Measurements from ENCODE around the gene GABBR2.
"Not testable (repeated sequence)": the region's sequence is repeated elsewhere in the genome, so short reads cannot be mapped to it uniquely, and the experiment has no call there.

The GABBR2 gene

DNA sequence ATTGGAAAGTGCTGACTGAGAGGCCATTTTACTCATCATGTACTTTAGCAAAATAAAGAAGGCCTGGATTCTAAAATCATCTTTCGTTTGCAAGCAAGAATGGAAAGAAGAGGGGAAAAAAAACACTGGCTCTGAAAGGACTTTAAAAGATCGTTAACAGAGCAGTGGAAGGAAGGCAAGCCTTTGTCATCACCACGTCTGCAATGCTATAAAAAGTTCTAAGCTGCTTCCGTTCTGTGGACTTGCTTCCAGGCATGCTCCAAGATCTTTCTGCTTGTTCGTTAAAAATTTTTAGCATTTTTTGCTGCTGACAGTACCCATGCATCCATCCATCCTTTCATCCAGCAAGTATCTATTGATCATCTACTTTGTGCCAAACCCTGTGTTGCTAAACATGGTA lies 226.5 kb downstream of the GABBR2 start:
- no peak for DNase-seq (ENCODE audit: low read depth in 3 of 3)

DNA sequence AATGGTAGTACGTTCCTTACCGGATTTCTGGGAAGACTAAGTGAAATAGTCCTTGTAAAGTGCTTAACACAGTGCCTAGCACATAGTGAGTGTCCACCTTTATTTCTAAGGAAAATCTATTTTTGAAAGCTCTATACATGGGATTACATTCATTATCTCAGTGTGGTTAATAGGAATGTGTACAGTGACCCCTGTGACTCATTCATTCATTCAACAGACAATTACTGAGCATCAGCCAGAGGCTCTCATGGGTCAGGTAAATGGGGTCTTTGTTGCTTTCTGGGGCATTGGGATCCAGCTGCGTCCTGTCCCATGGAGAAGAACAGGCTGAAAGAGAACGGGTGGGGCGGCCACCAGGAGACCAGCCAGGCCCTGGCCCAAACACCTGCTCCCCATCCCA lies 227.1 kb downstream of the GABBR2 start:
- DNase-seq (ENCODE audit: low read depth in 3 of 3): no peak

DNA sequence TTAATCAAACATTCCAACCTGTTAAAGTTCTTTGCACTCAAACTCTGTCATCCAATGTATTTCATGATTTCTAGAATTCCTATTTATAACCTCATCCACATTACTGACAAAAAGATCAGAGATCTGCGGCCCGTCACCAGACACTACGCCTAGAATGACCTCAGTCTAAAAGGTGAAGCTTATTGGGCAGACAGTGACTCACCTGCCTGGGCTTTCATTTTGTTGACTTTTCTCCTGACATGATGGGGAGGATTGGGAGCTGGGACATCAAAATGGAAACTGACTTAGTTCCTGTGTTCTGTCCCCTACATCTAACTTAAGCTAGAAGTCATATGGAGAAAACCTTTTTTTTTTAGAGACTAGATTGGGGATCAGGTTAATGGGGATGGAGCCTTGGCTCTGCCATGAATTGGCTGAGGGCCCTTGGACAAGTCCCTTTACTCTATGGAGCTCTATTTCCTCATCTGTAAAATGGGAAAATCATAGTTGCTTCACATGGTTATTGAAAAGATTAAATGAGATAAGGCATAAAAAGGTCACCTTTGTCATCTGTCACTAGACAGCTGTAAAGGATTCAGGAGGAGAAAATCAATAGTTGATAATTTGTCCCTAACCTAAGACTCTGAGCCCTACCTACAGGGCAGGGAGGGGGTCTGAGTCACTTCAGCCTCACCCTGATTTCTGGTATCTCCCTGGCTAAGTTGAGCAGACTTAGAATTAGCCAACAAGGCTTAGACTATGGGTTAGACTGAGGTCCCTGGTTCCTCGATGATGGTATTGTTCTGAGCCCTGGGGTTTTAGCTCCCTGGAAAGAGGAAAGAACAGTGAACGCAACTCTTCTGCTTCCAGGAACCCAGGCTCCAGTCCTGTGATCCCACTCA lies 228.5 kb downstream of the GABBR2 start:
- no peak for DNase-seq (ENCODE audit: low read depth in 3 of 3)

DNA sequence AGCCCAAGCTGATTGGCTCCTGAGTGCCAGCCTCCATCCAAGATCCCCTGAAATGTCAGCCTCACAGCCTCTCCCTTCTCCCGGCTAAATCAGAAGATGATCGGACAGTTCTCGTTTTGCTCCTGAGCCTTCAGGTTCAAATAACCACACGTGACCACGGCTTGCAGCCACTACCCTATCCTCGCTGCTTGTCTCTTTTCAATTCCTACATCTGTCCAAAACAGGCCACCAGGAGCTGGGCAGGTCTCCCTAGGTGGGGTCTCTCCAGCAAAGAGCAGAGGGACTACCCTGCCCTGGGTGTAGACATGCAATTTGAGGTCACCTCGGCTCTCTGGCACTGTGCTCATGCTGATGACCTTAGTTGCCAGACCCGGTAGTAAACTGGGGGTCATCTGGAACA lies 229.3 kb downstream of the GABBR2 start:
- no peak for DNase-seq (ENCODE audit: low read depth in 3 of 3)

DNA sequence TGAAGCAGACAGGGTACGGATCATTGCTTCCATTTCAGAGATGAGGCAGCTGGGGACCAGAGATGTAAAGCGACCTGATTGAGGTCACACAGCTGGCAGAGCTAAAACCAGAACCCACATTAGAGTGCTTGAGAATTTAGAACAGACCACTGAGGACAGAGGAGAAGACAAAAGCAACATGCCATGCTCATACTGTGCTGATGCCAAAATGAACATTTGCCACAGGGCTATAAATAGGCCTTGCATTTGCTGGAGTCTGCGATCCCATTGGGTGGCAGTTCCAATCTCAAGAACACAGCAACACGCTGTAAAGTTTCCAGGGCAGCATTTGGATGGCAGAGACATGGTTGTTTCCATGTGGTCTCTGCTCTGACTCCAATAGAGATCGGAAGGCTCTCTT lies 230.9 kb downstream of the GABBR2 start:
- DNase-seq (ENCODE audit: low read depth in 3 of 3): no peak

DNA sequence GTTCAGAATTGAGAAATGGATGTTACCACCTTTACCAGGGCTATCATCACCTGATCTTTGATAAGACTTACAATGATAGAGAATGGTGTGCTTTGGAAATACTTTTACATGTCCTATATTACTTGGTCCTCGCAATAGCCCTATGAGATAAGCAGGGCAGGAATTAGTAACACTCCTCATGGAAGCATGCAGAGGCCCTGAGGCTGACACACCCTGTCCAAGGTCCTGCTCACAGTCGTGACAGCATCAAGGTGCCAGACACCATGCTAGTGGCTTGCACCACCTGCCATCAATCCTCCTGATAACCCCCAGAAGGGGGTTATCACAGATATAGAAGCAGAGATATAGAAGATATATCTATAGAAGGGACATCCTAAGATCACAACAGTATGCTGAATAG lies 236.5 kb downstream of the GABBR2 start:
- no peak for DNase-seq (ENCODE audit: low read depth in 3 of 3)

DNA sequence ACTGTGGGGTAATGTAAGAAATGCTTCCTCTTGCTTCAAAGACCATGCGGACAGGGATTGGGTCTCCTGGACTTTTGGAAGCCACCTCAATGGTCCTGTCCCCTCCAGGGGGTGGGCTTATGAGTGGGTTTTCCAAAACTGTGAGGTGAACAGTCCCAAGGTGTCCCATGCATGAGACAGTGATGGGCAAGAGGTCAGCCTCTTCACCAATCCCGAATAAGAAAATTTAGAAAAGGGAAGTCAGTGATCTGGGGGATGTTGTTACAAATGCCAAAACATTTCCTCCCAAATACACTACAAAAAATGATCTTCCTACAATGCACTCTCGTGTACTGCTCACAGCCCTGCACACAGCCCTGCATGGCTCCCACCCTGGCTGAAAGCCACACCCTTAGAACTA lies 237.6 kb downstream of the GABBR2 start:
- no peak for DNase-seq (ENCODE audit: low read depth in 3 of 3)

DNA sequence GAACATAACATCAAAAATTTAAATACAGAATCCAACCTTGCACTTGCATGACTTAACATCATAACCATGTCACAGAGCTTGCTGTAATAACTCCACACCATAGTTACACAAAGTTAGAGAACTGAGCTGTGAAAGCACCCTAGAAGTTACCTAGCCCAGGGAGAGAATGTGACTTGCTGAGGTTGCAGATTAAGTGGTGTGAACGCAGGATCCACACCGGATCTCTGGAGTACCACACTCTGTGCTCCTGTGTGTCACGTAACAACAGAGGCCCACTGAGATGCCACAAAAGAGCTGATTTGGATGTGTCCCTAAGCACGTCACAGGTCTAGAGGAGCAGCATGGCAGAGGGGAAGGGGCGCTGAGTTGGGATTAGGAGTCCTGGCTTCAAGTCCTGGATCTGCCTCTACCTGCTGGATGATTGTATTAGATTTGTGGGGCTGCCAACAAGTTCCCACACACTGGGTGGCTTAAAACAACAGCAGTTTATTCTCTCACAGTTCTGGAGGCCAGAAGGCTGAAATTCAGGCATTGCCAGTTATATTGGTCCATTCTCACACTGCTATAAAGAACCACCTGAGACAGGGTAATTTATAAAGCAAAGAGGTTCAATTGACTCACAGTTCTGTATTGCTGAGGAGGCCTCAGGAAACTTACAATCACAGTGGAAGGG lies 240.0 kb downstream of the GABBR2 start:
- DNase-seq (ENCODE audit: low read depth in 3 of 3): no peak

DNA sequence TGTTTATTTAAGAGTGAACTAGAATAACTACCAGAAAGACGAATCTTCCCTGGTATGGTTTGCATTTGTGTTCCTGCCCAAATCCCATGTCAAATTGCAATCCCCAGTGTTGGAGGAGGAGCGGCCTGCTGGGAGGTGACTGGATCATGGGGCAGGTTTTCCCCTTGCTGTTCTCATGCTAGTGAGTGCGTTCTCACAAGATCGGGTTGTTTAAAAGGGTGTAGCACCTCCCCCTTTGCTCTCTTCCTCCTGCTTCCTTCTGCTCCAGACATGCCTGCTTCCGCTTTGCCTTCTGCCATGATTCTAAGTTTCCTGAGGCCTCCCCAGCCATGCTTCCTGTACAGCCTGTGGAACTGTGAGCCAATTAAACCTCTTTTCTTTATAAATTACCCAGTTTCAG lies 242.9 kb downstream of the GABBR2 start:
- DNase-seq (ENCODE audit: low read depth in 3 of 3): no peak

DNA sequence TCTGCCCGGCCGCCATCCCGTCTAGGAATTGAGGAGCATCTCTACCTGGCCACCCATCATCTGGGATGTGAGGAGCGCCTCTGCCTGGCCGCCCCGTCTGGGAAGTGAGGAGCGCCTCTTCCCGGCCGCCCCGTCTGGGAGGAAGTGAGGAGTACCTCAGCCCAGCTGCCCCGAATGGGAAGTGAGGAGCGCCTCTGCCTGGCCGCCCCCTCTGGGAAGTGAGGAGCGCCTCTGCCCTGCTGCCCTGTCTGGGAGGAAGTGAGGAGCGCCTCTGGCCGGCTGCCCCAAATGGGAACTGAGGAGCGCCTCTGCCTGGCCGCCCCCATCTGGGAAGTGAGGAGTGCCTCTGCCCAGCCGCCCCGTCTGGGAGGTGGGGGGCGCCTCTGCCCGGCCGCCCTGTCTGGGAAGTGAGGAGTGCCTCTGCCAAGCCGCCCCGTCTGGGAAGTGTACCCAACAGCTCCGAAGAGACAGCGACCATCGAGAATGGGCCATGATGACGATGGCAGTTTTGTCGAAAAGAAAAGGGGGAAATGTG lies 244.5 kb downstream of the GABBR2 start:
- DNase-seq (ENCODE audit: low read depth in 3 of 3): not testable (repeated sequence)

DNA sequence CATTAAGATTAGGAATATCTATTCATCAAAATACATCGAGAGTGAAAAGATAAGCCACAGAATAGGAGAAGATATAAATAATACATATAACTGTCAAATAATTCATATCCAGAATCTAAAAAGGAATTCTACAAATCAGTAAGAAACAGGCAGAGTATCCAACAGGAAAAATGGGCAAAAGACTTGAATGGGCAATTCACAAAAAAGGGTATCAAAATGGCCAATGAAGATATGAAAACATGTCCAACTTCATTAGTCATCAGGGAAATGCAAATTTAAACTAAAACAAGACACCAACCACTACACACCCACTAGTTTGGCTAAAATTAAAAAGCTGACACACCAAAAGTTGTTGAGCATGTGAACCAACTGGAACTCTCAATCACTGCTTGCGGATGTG lies 246.4 kb downstream of the GABBR2 start:
- DNase-seq (ENCODE audit: low read depth in 3 of 3): no peak

DNA sequence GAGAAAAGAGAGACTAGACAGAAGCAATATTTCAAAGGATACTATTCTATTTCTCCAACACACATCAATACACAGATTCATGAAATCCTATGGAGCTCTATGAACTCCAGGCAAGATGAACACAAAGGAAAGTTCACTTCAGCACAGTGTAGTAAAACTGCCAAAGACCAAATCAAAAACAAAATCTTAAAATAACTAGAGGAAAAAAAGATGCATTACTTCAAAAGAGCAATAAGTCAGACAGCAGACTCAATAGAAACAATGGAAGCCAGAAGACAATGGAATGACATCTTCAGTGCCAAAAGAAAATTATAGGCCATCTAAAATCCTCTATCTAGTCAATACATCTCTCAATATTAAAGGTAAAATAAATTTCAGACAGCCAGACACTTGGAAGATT lies 248.0 kb downstream of the GABBR2 start:
- DNase-seq (ENCODE audit: low read depth in 3 of 3): no peak

DNA sequence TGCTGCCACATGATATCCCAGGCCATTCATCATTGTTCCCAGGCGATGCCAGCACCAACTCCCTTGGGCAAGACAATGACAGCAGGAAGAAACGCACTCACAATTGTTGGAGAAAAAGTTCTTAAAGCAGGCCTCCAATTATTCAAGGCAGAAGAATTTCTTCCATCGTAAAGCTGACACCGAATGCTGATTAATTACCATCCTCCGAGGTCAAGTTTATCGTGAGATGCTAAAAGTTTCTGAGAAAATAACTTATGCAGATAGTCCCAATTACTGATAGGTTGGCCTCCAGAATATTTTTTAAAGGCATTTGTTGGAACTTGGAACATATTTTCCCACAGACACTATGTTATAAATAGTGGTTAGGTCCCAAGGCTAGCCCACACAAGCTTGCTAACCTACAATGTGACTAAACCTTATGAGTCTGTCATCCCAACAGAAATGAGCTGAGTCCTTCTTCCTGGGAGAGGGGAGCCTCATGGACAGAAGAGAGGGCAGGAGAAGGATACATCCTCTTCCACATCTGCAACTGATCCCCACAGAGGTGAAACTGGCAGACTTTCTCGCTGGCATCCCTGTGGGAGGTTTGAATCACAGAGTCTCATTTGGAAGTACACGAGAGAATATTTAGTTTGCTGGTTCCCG lies 250.9 kb downstream of the GABBR2 start:
- no peak for DNase-seq (ENCODE audit: low read depth in 3 of 3)

DNA sequence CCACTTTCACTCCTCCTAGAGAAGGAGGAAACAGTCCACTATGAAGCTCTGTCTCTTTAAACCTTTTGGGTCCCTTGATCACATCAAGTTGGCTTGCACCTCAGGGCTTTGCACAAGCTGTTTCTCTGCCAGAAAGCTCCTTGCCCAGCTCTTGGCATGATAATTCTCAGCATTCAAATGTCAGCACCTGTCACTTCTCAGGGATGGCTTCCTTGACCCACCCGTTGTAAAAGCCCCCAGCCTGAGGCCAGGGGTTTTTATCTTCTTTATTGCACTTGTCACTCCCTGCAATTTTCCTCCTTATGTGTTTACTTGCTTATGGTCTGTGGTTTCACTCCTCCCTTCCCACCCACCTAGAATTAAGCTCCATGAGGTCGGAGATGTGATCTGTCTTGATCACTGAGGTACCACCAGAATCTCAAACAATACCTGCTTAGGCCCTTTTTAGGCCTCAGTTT lies 252.6 kb downstream of the GABBR2 start:
- no peak for DNase-seq (ENCODE audit: low read depth in 3 of 3)

DNA sequence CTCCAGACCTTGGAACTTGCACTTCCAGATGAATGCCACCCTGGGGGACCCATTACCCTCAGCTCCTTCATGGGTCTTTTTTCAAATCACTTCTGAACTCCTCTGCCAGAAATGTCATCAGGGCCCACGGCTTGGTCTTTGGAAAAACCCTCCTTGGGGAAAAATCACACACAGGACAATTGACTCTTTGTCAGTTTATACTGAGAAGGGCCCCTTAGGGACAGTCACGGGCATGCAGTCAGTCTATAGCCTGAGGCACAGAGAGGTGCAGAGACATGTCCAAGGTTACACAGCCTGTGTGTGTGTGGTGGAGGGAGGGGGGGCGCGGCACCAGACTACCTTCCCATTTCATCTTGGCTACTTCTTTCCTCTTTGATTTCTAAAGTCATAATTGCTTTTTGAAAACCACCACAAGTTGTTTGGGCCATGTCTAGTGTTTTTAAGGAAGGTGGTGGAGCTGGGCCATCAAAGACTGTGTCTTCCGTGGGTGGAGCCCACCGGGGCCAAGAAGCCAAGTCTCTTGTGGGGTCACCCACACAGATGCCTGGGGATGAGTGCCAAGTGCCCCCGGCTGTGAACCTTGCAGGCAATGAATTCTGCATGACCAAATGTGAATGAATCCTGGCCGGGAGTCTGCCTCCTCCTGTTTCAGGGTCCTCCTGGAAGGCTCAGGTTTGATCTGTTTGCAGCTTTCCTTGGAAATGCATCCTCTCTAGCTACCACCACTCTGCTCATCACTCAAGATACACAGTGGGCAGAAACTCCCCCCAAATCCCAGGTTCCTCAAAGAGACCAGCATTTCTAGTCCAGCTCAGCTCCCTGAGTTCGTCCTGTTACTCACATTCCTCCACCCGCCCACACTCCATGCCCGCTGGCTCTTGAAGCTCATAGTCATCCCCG lies 253.2 kb downstream of the GABBR2 start:
- DNase-seq (ENCODE audit: low read depth in 3 of 3): no peak

DNA sequence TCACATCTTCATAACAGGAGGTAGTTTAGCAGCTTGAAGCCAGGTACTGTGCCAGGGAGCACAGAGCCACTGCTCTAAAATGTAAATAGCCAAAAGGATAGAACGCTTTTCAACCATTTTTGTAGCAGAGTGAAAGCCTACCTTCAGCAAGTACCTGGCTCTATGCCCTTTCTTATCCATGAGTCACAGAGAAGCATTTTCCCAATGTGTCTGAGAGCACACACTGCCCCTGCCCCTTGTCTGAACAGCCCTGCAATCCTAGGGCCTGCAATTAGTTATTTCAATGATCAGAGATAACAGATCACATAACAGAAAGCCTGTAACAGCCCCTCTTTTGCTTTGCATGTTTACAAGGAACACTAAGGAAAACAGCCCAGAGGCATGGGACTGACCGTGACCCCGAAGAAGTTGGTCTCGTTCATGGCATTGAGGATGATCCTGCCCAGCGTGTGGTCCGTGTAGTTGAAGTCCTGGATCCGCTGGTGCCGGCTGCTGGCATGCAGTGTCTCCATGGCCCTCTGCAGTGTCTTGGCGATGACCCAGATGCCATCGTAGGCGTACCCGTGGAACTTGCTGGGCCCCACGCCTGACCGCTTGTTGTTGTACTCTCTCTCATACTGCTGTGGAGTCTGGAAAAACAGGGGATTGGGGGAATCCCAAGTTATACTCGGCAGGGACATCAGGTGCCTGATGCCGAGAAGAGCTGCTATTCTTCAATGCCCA lies 255.0 kb downstream of the GABBR2 start:
- no peak for DNase-seq (ENCODE audit: low read depth in 3 of 3)

DNA sequence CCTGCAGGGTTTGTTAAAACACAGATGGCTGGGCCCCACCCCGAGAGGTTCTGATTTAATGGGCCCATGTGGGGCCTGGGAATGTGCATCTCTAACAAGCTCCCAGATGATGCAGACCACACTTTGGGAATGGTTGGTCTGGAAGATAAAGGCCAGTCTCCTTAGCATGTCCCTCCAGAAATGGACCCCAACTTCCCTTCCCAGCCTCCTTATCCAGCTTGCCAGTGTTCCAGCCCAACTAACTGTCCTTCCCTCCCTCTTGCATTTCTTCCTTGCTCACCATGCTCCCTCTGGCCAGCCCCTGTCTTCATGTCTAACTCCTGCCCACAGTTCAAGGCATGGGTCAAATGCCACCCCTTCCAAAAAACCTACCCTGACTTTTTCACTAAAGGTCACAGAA lies 257.2 kb downstream of the GABBR2 start:
- no peak for DNase-seq (ENCODE audit: low read depth in 3 of 3)

DNA sequence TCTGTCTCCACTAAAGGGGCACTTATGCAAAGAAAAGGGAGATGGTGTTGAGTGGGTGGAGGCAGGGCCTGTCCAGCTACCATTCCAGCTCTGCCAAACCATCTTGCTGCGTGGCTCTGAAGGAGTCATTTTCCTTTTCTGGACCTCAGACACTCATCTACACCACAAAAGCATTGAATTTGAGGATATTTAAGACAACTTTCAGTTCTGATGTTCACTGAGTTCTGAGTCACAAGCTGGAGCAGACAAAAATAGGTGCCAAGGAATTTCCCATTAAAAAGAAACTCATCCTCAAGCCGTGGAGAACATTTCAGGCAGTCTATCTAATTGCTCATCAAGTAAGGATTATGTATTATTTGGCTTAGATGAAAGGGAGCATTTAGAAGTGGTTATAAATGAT lies 258.2 kb downstream of the GABBR2 start:
- no peak for DNase-seq (ENCODE audit: low read depth in 3 of 3)

DNA sequence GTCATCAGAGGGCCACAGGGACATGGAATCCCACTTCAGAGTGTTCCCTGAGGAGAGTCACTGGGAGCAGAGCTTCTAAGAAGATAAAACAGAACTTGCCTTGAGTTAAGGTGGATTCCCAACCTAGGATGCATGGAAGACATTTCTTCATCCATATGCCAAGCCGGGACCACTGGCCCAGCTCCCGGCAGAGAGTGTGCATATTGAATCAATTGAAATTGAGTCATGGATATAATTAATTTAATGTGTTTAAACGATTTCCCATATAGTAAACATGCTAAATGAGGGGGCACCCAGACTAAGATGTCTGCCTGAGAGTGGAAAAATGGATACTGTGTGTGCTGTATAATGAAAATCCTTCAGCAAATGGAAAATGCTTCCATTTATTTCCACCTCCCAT lies 258.9 kb downstream of the GABBR2 start:
- no peak for DNase-seq (ENCODE audit: low read depth in 3 of 3)

DNA sequence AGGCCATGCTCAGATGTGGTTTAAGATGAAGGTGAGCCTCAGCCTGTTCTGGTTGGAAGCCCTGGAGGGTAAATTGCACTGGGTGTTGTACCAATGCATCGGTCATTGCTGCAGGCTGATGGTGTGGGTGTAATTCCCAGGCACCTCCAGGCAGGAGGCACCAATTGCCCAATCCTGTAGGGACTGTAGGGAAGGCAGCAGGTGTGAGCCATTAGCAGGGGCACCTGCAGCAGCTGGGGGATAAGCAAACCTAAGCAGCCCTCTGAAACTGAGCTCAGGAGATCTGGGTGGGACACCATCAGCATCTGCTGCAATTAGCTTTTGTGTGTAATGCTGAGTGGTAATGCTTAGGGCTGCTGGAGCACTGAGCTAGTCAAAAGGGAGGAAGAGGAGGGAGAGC lies 263.2 kb downstream of the GABBR2 start:
- DNase-seq (ENCODE audit: low read depth in 3 of 3): no peak

DNA sequence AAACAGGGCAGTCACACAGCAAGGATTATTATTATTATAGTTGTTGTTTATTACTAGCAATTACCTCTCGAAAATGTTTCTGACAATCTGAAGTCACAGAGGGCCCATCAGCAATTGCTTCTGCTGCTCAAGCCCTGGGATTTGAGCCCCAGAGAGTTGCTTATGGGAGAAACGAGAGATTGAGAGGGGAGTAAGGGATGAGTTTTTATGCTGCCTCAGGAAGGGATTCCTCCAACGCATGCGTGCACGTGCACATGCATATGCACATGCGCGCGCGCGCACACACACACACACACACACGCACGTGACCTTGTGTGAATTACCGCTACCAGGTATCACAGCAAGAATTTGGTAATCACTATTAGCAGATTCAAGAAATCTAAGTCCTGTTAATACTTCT lies 264.1 kb downstream of the GABBR2 start:
- no peak for DNase-seq (ENCODE audit: low read depth in 3 of 3)
